Mesendoderm (in vitro differentiated cells): Measurements from ENCODE around the gene TCERG1L. TPM values are rescaled to one million over a fixed set of nuclear protein-coding genes. Genes with fewer than 3 reads are reported as not detected.

Experiments
- DNase-seq: peaks from one replicate; pipeline ENCODE4 v3.0.0; 2013
- H2AK5ac ChIP-seq: 2 replicates; pipeline ENCODE4 v1.6.1; 2013; ENCODE audit warnings: low read length, inconsistent platforms
- H2BK120ac ChIP-seq: 2 replicates; pipeline ENCODE4 v1.6.1; 2013; ENCODE audit warnings: low read depth, mild to moderate bottlenecking, low read length, moderate library complexity, mixed read lengths
- H2BK15ac ChIP-seq: replicated peaks from 2 replicates; pipeline ENCODE4 v1.6.1; 2013; ENCODE audit warnings: low read depth, mild to moderate bottlenecking, moderate library complexity
- H2BK5ac ChIP-seq: 2 replicates; pipeline ENCODE4 v1.6.1; 2013; ENCODE audit warnings: low read length, inconsistent platforms
- H3K18ac ChIP-seq: 2 replicates; pipeline ENCODE4 v1.6.1; 2013; ENCODE audit warnings: mild to moderate bottlenecking, low read length, mixed read lengths
- H3K23ac ChIP-seq: one replicate; pipeline ENCODE4 v1.6.1; 2013; ENCODE audit warnings: low read length
- H3K27ac ChIP-seq: 2 replicates; pipeline ENCODE4 v1.5.1; 2013; ENCODE audit warnings: low read depth, mild to moderate bottlenecking, inconsistent platforms, low read length, moderate library complexity
- H3K27me3 ChIP-seq: 2 replicates; pipeline ENCODE4 v1.6.1; 2013; ENCODE audit warnings: low read length, control low read depth, mild to moderate bottlenecking, inconsistent platforms; ENCODE audit not compliant: insufficient read depth, poor library complexity
- H3K36me3 ChIP-seq: 2 replicates; pipeline ENCODE4 v1.6.1; 2013; ENCODE audit warnings: low read length, inconsistent platforms; ENCODE audit not compliant: control insufficient read depth, insufficient read depth
- H3K4ac ChIP-seq: one replicate; pipeline ENCODE4 v1.6.1; 2013; ENCODE audit warnings: low read depth, mild to moderate bottlenecking, low read length, moderate library complexity
- H3K4me1 ChIP-seq: 2 replicates; pipeline ENCODE4 v1.6.1; 2013; ENCODE audit warnings: low read depth, low read length, inconsistent platforms; ENCODE audit not compliant: control insufficient read depth
- H3K4me2 ChIP-seq: 2 replicates; pipeline ENCODE4 v1.6.1; 2013; ENCODE audit warnings: low read length
- H3K4me3 ChIP-seq: 2 replicates; pipeline ENCODE4 v1.5.1; 2013; ENCODE audit warnings: mild to moderate bottlenecking, low read length
- H3K56ac ChIP-seq: one replicate; pipeline ENCODE4 v1.6.1; 2013; ENCODE audit warnings: low read length
- H3K79me1 ChIP-seq: 2 replicates; pipeline ENCODE4 v1.6.1; 2013; ENCODE audit warnings: low read length, inconsistent platforms
- H3K79me2 ChIP-seq: 2 replicates; pipeline ENCODE4 v1.6.1; 2013; ENCODE audit warnings: mild to moderate bottlenecking, low read length; ENCODE audit not compliant: control insufficient read depth, insufficient read depth
- H3K9ac ChIP-seq: 2 replicates; pipeline ENCODE4 v1.6.1; 2013; ENCODE audit warnings: low read length, inconsistent platforms
- H4K5ac ChIP-seq: one replicate; pipeline ENCODE4 v1.6.1; 2013; ENCODE audit warnings: low read length
- H4K8ac ChIP-seq: one replicate; pipeline ENCODE4 v1.6.1; 2013; ENCODE audit warnings: low read depth, mild to moderate bottlenecking, control low read depth, low read length, moderate library complexity
- WGBS: extraction: QIAGEN DNeasy Blood & Tissue Kit; methylation state at CpG from one replicate; pipeline ENCODE4 v1.1.7; 2013; ENCODE audit warnings: low lambda C conversion rate, missing lambda C conversion rate; ENCODE audit not compliant: insufficient coverage; ENCODE audit errors: extremely low coverage; 5-methylcytosine and 5-hydroxymethylcytosine counted together
- polyA plus RNA-seq, 2 experiments: library from polyadenylated mRNA; stranded (reverse); fragments of 200-250 nt; gene quantifications; one replicate each; pipeline ENCODE4 v1.2.3, GENCODE V29; 2013

The TCERG1L gene, protein sequence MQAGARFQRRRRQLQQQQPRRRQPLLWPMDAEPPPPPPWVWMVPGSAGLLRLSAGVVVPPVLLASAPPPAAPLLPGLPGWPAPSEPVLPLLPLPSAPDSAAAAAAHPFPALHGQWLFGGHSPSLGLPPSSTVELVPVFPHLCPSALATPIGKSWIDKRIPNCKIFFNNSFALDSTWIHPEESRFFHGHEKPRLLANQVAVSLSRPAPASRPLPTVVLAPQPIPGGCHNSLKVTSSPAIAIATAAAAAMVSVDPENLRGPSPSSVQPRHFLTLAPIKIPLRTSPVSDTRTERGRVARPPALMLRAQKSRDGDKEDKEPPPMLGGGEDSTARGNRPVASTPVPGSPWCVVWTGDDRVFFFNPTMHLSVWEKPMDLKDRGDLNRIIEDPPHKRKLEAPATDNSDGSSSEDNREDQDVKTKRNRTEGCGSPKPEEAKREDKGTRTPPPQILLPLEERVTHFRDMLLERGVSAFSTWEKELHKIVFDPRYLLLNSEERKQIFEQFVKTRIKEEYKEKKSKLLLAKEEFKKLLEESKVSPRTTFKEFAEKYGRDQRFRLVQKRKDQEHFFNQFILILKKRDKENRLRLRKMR
- polyA plus RNA-seq (2013, experiment 1 of 2): 8.9 TPM
- polyA plus RNA-seq (2013, experiment 2 of 2): 8.5 TPM

DNA sequence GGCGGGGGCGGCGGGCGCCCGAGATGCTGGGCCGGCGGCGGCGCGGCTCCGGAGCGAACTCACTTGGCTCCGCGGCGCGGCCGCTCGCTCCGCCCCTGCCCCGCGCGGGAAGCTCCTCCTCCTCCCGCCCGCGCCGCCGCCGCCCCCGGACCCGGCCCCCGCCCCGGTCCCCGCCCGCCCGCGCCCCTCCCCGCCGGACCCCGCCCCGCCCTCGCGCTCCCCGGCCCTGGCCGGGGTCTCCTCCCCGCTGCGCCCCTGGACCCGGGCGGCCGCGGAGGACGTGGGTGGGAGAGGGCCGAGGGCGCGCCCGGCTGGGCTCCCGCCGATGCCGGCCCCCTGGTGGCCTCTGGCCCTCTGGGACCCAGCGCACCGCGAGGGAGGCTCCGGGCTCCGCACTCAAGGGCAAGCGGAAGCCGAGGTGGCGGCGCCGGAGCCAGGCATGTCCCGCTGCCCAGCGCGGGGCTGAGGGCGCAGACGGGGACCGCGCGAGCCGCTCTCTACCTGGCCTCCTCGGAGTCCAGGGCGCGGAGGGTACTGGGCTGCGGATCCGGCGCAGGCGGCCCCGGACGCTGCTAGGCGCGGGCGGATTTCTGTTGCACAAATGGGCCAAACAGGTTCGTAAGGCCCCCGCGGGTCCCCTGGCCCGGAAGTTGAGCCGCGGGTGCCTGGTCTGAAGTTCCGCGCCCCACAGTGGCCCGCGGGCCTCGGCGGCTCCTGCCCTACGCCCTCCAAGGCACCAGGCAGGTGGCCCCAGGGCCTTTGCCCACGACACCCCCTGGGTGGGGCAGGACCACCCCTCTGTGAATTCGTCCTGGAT is at the start of gene TCERG1L:
Gene TCERG1L (minus strand): TSS at position 61 of the 817 bp plus-strand sequence. CDS start 86 bp downstream, outside the sequence.
- Histone ChIP-seq H3K27me3 (no peaks in the 10 kb centered on the region), H3K79me2 (no peaks in the 10 kb centered on the region), H4K8ac (peak within 1 kb of the TSS; percentile 7), H4K5ac (no peak within 1 kb of the TSS), H3K9ac (peak within 1 kb of the TSS; percentile 68), H3K79me1 (no peaks in the 10 kb centered on the region), H2AK5ac (no peak within 1 kb of the TSS), H3K4me2 (peak within 1 kb of the TSS; percentile 42), H2BK15ac (no peak within 1 kb of the TSS), H3K18ac (peak within 1 kb of the TSS; percentile 83), H2BK5ac (no peak within 1 kb of the TSS), H3K4me1 (peaks cover 5% of the 10 kb centered on the region), H3K36me3 (no peaks in the 10 kb centered on the region), H3K4ac (peak within 1 kb of the TSS; percentile 63), H3K23ac (no peak within 1 kb of the TSS), H3K4me3 (peak within 1 kb of the TSS; percentile 31), H2BK120ac (no peak within 1 kb of the TSS), H3K56ac (peak within 1 kb of the TSS; percentile 82), H3K27ac (peak within 1 kb of the TSS; percentile 77)
- no CpG with 5 or more reads among the region's 104 CpGs for WGBS
- peak; percentile 82 for DNase-seq

DNA sequence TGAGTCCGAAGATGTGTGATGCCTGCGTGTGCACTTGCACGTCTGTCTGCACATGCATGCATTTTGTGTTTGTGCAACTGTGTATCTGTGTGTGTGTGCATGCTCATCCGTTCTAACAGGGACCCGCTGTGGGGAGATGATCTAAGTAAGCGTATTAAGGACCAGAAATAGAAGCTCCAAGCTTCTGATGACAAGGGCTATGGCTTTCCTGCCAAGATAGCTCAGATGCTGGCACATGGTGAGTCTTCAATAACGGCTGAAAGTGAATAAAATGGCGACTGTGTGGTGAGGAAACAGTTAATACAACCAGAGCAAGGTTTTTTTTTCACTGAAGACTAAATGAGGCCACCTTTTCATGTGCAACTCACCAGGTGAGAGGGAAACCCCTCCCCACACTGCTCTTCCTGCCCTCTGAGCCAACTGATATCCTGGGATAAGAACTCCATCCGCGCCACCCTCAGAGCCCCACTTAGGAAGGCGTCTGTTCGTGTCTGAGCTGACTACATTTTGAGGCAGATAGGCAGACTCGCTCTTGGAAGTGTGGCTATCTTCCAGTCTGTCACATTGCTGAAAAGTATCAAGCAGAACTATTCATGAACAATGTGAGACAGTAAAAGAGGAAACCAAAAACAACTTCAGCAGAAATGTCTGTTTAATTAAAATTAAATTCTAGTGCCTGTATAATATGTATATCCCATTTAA is 47.4 kb upstream of the TCERG1L start:
- no peaks in the 10 kb centered on the region for H3K4me1 ChIP-seq
- H3K56ac ChIP-seq: no peak overlapping the region
- no peak overlapping the region for H3K23ac ChIP-seq
- H2BK15ac ChIP-seq: no peak overlapping the region
- no peak overlapping the region for H2BK120ac ChIP-seq
- no peak overlapping the region for H3K18ac ChIP-seq
- no peak overlapping the region for H3K4me2 ChIP-seq
- no peak overlapping the region for H4K8ac ChIP-seq
- no peak overlapping the region for H3K27ac ChIP-seq
- no peak overlapping the region for H4K5ac ChIP-seq
- no CpG with 5 or more reads among the region's 13 CpGs for WGBS
- DNase-seq: no peak
- no peak overlapping the region for H3K4ac ChIP-seq
- H3K9ac ChIP-seq: no peak overlapping the region
- H2BK5ac ChIP-seq: no peak overlapping the region
- H3K79me1 ChIP-seq: no peaks in the 10 kb centered on the region
- no peaks in the 10 kb centered on the region for H3K36me3 ChIP-seq
- H3K4me3 ChIP-seq: no peak overlapping the region
- no peaks in the 10 kb centered on the region for H3K27me3 ChIP-seq
- H2AK5ac ChIP-seq: no peak overlapping the region
- no peaks in the 10 kb centered on the region for H3K79me2 ChIP-seq

DNA sequence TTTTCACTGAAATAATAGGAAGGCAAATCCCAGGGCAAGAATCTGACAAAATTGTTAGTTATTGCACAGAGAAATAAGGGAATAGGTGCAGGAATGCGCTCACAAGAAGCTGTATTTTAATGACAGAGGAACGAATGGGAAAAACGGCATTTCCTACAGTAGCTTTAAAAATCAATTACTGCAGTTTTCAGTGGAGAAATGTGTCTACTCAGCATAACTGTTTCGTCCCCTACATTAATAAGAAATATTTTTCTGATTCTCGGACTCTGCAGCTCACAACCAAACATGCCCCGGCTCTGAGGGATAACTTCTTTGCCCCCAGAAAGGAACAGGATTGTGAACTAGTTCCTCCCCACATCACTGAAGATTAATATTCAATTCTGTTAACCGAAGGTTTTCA is 44.9 kb upstream of the TCERG1L start:
- no peak overlapping the region for H2BK120ac ChIP-seq
- no peak overlapping the region for H3K27ac ChIP-seq
- no peak overlapping the region for H3K4me2 ChIP-seq
- no peak overlapping the region for H3K4ac ChIP-seq
- H3K79me2 ChIP-seq: no peaks in the 10 kb centered on the region
- H2BK5ac ChIP-seq: no peak overlapping the region
- no peak overlapping the region for H2AK5ac ChIP-seq
- no peak overlapping the region for H3K9ac ChIP-seq
- no peaks in the 10 kb centered on the region for H3K27me3 ChIP-seq
- no peaks in the 10 kb centered on the region for H3K36me3 ChIP-seq
- no peaks in the 10 kb centered on the region for H3K4me1 ChIP-seq
- no peak overlapping the region for H4K5ac ChIP-seq
- no peaks in the 10 kb centered on the region for H3K79me1 ChIP-seq
- no peak overlapping the region for H2BK15ac ChIP-seq
- H3K4me3 ChIP-seq: no peak overlapping the region
- H4K8ac ChIP-seq: no peak overlapping the region
- no peak overlapping the region for H3K23ac ChIP-seq
- no peak overlapping the region for H3K18ac ChIP-seq
- no CpG with 5 or more reads among the region's 7 CpGs for WGBS
- no peak for DNase-seq
- H3K56ac ChIP-seq: no peak overlapping the region

DNA sequence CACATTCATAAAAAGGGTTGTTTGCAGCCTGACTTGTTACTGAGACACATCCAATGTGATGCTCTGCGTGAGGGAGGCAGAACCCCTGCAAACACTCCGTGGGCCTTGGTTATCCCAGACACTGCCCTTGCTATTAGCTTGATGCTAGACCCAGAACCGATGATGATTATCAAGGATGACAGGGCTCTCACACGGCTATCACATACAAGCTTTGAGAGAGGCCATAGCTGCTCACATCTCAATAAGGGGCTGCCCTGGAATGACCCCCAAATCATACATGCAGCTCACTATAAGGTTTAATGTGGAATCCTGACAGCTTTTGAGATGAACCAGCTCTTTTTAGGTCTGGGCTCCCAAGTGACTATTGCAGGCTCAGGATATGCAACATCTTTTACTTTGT is 44.4 kb upstream of the TCERG1L start:
- H3K9ac ChIP-seq: no peak overlapping the region
- H3K56ac ChIP-seq: no peak overlapping the region
- H3K23ac ChIP-seq: no peak overlapping the region
- no peak overlapping the region for H3K18ac ChIP-seq
- no peaks in the 10 kb centered on the region for H3K79me2 ChIP-seq
- no peak overlapping the region for H3K4me3 ChIP-seq
- H4K8ac ChIP-seq: no peak overlapping the region
- no peaks in the 10 kb centered on the region for H3K4me1 ChIP-seq
- no peak overlapping the region for H3K4me2 ChIP-seq
- H3K27me3 ChIP-seq: no peaks in the 10 kb centered on the region
- H3K36me3 ChIP-seq: no peaks in the 10 kb centered on the region
- no CpG with 5 or more reads among the region's 4 CpGs for WGBS
- no peak overlapping the region for H2BK15ac ChIP-seq
- no peak for DNase-seq
- H2AK5ac ChIP-seq: no peak overlapping the region
- H3K79me1 ChIP-seq: no peaks in the 10 kb centered on the region
- H2BK5ac ChIP-seq: no peak overlapping the region
- H4K5ac ChIP-seq: no peak overlapping the region
- no peak overlapping the region for H3K4ac ChIP-seq
- H3K27ac ChIP-seq: no peak overlapping the region
- no peak overlapping the region for H2BK120ac ChIP-seq

DNA sequence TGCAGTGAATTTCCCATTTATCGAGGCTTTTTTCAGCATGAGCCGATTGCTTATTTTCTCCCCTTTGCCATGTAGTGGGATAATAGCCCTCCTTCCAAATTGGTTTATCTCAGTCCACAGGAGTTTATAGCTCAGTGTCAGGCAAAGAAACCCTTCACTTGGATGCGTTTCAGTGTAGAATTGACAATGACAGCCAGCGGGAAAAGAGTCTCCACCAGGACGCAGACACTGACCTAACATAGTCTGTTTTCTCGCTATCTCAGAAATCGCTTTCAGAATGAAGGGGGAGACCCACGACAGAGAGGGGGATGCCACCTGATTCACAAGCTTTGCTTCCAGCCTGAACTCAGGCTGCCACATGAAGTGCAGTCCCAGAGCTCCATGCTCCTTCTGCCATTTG is 43.5 kb upstream of the TCERG1L start:
- Histone ChIP-seq H3K56ac (no peak overlapping the region), H2BK120ac (no peak overlapping the region), H4K5ac (no peak overlapping the region), H3K79me2 (no peaks in the 10 kb centered on the region), H3K4ac (no peak overlapping the region), H2AK5ac (no peak overlapping the region), H3K36me3 (no peaks in the 10 kb centered on the region), H2BK5ac (no peak overlapping the region), H3K27ac (no peak overlapping the region), H3K18ac (no peak overlapping the region), H3K4me2 (no peak overlapping the region), H4K8ac (no peak overlapping the region), H3K4me1 (no peaks in the 10 kb centered on the region), H3K4me3 (no peak overlapping the region), H3K27me3 (no peaks in the 10 kb centered on the region), H3K79me1 (no peaks in the 10 kb centered on the region), H2BK15ac (no peak overlapping the region), H3K9ac (no peak overlapping the region), H3K23ac (no peak overlapping the region)
- no CpG with 5 or more reads among the region's 8 CpGs for WGBS
- DNase-seq: no peak
